ENCODE measurements around the gene UBQLN1.
"Not testable (repeated sequence)": the region's sequence is repeated elsewhere in the genome, so short reads cannot be mapped to it uniquely, and the experiment has no call there.

UBQLN1 gene

DNA sequence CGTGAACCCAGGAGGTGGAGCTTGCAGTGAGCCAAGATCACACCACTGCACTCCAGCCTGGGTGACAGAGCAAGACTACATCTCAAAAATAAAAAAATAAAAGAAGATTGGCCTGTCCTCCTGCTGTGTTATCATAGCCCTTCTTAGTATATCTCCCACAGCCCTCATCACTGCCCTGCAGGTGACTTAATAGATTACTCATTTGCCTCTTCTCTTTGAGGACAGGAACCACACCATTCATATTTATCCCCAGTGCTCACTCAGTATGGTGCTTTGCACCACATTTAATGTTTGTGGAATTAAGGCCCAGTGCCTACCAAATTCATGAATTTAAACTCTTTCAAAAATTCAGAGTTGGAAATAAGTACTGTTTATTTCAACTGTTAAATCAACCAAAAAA is 74.5 kb downstream of the UBQLN1 start:
- peaks cover 2% of the 10 kb centered on the region for H3K4me1 Mint-ChIP-seq (ENCODE audit: low read depth)
- no peaks in the 10 kb centered on the region for H3K27me3 Mint-ChIP-seq
- H3K27ac Mint-ChIP-seq, result no peak overlapping the region
- H3K4me3 Mint-ChIP-seq, result no peak overlapping the region
- peaks cover 4% of the 10 kb centered on the region for H3K36me3 Mint-ChIP-seq
- no peaks in the 10 kb centered on the region for H3K9me3 Mint-ChIP-seq (ENCODE audit: low read depth)

GRCh38 chr9:83630938-83631457 is 76.8 kb downstream of the UBQLN1 start:
- Mint-ChIP-seq H3K27ac (no peak overlapping the region), H3K36me3 (peaks cover 2% of the 10 kb centered on the region), H3K9me3 (ENCODE audit: low read depth) (no peaks in the 10 kb centered on the region), H3K27me3 (no peaks in the 10 kb centered on the region), H3K4me3 (no peak overlapping the region), H3K4me1 (ENCODE audit: low read depth) (peaks cover 5% of the 10 kb centered on the region)

DNA sequence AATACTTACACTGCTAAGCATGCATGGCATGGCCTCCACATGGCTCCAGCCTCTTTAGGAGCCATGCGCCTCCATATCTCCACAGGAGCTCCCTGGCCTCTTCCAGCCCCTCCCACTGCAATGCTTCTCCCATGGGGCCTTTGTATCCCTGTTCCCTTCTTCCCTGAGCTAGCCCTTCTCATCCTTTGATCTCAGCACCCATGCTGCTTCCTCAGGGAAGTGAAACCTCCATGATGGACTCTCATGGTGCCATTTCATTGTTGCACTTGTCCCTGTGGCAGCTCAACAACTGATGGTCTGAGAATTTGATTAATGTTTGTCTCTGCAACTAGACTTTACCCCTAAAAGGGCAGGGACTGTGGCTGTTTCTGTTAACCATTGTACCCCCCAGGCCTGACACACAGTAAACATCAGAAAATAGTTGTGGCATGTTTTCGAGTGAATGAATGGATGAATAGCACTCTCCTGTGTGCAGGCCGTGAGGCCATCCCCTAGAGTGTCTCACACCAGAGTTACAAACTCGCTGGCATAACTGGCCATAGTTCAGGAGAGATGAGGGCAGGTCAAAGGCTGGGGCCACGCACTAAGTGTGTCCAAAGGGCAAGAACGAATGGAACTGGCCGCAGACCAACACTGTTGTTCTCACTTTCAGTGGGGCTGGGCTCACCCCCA is 78.2 kb downstream of the UBQLN1 start:
- H3K27me3 Mint-ChIP-seq, result no peaks in the 10 kb centered on the region
- peaks cover 16% of the 10 kb centered on the region for H3K4me1 Mint-ChIP-seq (ENCODE audit: low read depth)
- H3K9me3 Mint-ChIP-seq (ENCODE audit: low read depth), result no peaks in the 10 kb centered on the region
- H3K36me3 Mint-ChIP-seq, result peaks cover 2% of the 10 kb centered on the region
- H3K4me3 Mint-ChIP-seq, result no peak overlapping the region
- no peak overlapping the region for H3K27ac Mint-ChIP-seq

DNA sequence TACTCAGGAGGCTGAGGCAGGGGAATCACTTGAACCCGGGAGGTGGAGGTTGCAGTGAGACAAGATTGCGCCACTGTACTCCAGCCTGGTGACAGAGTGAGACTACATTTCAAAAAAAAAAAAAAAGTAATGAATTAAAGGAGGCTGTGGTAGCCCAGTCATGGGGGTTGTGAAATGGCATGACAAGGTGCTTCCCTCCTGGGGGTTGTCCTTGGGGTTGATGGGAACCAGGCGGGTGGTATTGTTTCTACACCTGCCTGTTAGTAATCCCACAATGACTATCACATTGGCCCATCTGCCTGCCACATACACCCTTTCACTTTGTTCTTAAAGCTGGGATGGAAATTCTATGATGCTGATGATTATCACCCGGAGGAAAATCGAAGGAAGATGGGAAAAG is 79.2 kb downstream of the UBQLN1 start:
- Mint-ChIP-seq H3K9me3 (ENCODE audit: low read depth) (no peaks in the 10 kb centered on the region), H3K27ac (no peak overlapping the region), H3K27me3 (no peaks in the 10 kb centered on the region), H3K36me3 (peaks cover 2% of the 10 kb centered on the region), H3K4me1 (ENCODE audit: low read depth) (peaks cover 25% of the 10 kb centered on the region), H3K4me3 (no peak overlapping the region)

DNA sequence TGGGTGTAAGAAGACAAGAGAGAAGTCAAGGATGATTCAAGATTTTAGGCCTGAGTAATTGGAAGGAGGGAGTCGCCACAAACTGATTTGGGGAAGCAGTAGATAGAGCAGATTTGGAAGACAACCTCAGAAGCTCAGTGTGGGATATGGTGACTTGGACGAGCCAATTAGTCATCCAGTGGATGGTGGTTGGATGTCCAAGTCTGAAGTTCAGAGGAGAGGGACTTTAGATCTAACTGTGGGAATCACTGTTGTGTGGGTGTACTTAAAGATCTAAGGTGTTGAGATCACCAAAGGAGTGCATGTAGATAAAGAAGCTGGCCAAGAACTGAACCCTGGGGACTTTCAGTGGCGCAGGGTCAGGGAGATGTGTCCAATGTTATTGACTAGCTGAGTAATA is 82.6 kb downstream of the UBQLN1 start:
- Mint-ChIP-seq H3K36me3 (no peaks in the 10 kb centered on the region), H3K4me3 (no peak overlapping the region), H3K9me3 (ENCODE audit: low read depth) (no peaks in the 10 kb centered on the region), H3K27ac (peak overlapping the region; percentile 76), H3K4me1 (ENCODE audit: low read depth) (peaks cover 31% of the 10 kb centered on the region), H3K27me3 (no peaks in the 10 kb centered on the region)

DNA sequence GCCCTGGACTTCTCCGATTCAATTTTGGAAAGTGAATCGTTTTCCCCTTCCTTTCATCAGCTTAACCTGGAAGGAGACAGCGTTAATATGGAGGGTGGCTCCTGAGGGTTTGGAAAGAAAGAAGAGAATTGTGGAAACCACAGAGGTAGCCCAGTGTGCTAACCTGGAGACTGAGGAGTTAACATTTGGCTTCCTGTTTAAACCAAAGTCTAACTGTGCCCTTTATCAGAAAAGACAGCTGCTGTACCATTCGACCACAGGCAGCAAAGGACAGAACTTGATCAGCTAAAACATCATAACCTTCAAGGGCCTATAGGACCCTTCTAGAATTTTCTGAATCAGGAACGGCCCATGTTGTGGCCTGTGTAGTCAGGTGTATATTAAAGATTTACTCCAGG is 84.1 kb downstream of the UBQLN1 start:
- peaks cover 31% of the 10 kb centered on the region for H3K4me1 Mint-ChIP-seq (ENCODE audit: low read depth)
- no peaks in the 10 kb centered on the region for H3K36me3 Mint-ChIP-seq
- H3K4me3 Mint-ChIP-seq, result peak overlapping the region; percentile 92
- no peaks in the 10 kb centered on the region for H3K27me3 Mint-ChIP-seq
- no peaks in the 10 kb centered on the region for H3K9me3 Mint-ChIP-seq (ENCODE audit: low read depth)
- peak overlapping the region; percentile 80 for H3K27ac Mint-ChIP-seq

GRCh38 chr9:83622939-83623678 is 84.6 kb downstream of the UBQLN1 start, which contains the start of gene IDNK:
Gene IDNK, plus strand, starts transcription at chr9:83623143. Its CDS starts 29 bp downstream, at chr9:83623172.
- H3K4me1 Mint-ChIP-seq (ENCODE audit: low read depth), result peaks cover 31% of the 10 kb centered on the region
- no peaks in the 10 kb centered on the region for H3K9me3 Mint-ChIP-seq (ENCODE audit: low read depth)
- peak within 1 kb of the TSS; percentile 95 for H3K27ac Mint-ChIP-seq
- H3K4me3 Mint-ChIP-seq, result peak within 1 kb of the TSS; percentile 92
- no peaks in the 10 kb centered on the region for H3K27me3 Mint-ChIP-seq
- H3K36me3 Mint-ChIP-seq, result no peaks in the 10 kb centered on the region

DNA sequence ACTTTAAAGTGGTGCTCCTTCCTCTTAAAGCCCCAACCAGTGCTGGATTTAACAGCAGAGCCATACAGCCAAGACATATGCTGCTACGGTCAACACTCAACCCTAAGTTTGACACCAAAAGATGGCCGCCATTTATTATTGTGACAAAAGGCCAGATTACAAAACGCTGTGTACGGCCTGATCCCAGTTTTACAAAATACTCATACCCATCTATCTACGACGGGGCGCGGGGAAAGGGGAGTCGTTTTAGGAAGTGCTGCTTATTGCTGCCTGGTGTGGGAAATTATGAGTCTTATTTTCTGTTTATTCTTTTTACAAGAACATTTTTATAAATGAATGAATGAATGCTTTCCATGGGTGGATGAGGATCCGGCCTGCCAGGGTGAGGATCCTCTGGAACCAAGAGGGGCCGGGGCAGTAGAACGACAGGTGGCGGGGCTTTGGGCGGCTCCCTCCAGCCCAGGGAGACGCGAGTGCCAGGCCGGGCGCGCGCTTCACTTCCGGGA is 85.3 kb downstream of the UBQLN1 start:
- H3K9me3 Mint-ChIP-seq (ENCODE audit: low read depth), result no peaks in the 10 kb centered on the region
- no peaks in the 10 kb centered on the region for H3K27me3 Mint-ChIP-seq
- peaks cover 31% of the 10 kb centered on the region for H3K4me1 Mint-ChIP-seq (ENCODE audit: low read depth)
- peak overlapping the region; percentile 92 for H3K4me3 Mint-ChIP-seq
- H3K36me3 Mint-ChIP-seq, result no peaks in the 10 kb centered on the region
- H3K27ac Mint-ChIP-seq, result peak overlapping the region; percentile 95

GRCh38 chr9:83620841-83621636 is 86.7 kb downstream of the UBQLN1 start:
- Mint-ChIP-seq H3K9me3 (ENCODE audit: low read depth) (no peaks in the 10 kb centered on the region), H3K27me3 (no peaks in the 10 kb centered on the region), H3K4me3 (peak overlapping the region; percentile 11), H3K36me3 (no peaks in the 10 kb centered on the region), H3K27ac (no peak overlapping the region), H3K4me1 (ENCODE audit: low read depth) (peaks cover 29% of the 10 kb centered on the region)

- Mint-ChIP-seq H3K4me3 (no peak overlapping the region), H3K9me3 (ENCODE audit: low read depth) (no peaks in the 10 kb centered on the region), H3K27me3 (peaks cover 2% of the 10 kb centered on the region), H3K27ac (no peak overlapping the region), H3K4me1 (ENCODE audit: low read depth) (peaks cover 4% of the 10 kb centered on the region), H3K36me3 (peaks cover 2% of the 10 kb centered on the region)
Observed at GRCh38 chr9:83617299-83617698, 90.5 kb downstream of the UBQLN1 start.

DNA sequence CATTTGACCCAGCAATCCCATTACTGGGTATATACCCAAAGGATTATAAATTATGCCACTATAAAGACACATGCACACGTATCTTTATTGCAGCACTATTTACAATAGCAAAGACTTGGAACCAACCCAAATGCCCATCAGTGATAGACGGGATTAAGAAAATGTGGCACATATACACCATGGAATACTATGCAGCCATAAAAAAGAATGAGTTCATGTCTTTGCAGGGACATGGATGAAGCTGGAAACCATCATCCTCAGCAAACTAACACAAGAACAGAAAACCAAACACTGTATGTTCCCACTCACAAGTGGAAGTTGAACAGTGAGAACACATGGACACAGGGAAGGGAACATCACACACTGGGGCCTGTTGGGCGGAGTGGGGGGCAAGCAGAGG is 94.5 kb downstream of the UBQLN1 start:
- H3K36me3 Mint-ChIP-seq; H3K9me3 Mint-ChIP-seq (ENCODE audit: low read depth); H3K4me3 Mint-ChIP-seq; H3K27me3 Mint-ChIP-seq; H3K4me1 Mint-ChIP-seq (ENCODE audit: low read depth); H3K27ac Mint-ChIP-seq: not testable (repeated sequence)
